Psoas muscle (tissue), 8 donors: ENCODE data around the gene FOXF1. TPM values are rescaled to one million over a fixed set of nuclear protein-coding genes. Genes with fewer than 3 reads are reported as not detected.

Experiments
- ATAC-seq, 4 donors: fragments of 200-7000 bp; cut with Tn5 transposase; one replicate each; pipeline ENCODE4 v1.9.1; 2020; ENCODE audit warnings: moderate library complexity in 3 of 4, mild to moderate bottlenecking in 2 of 4
- DNase-seq, 2 donors: peaks; one replicate each; pipeline ENCODE4 v3.0.0-alpha.2; 2020
- H3K27ac ChIP-seq: fragments of 200-600 bp; one replicate; pipeline ENCODE4 v1.8.0; 2022
- H3K27me3 ChIP-seq, 3 donors: fragments of 200-600 bp in 1 of 3; one replicate each; pipeline versions ENCODE4 v1.6.1 to v1.8.0; 2013 to 2022; ENCODE audit warnings: low read length in 2 of 3, mild to moderate bottlenecking in 2 of 3, moderate library complexity in 1 of 3; ENCODE audit not compliant: insufficient read depth in 3 of 3
- H3K36me3 ChIP-seq, 2 donors: fragments of 200-600 bp in 1 of 2; one replicate each; pipeline versions ENCODE4 v1.6.1 to v1.8.0; 2013 to 2022; ENCODE audit warnings: low read depth in 1 of 2, mild to moderate bottlenecking in 1 of 2, moderate library complexity in 1 of 2; ENCODE audit not compliant: insufficient read depth in 1 of 2
- H3K4me1 ChIP-seq: fragments of 200-600 bp; one replicate; pipeline ENCODE4 v1.8.0; 2022
- H3K4me3 ChIP-seq: fragments of 200-600 bp; one replicate; pipeline ENCODE4 v1.8.0; 2022; ENCODE audit warnings: mild to moderate bottlenecking
- H3K9me3 ChIP-seq: fragments of 200-600 bp; one replicate; pipeline ENCODE4 v1.8.0; 2022
- CTCF ChIP-seq: fragments of 200-600 bp; IDR thresholded peaks from one replicate; pipeline ENCODE4 v1.8.0; 2022; ENCODE audit warnings: antibody characterized with exemption
- WGBS, 3 donors: extraction: QIAGEN DNeasy Blood & Tissue Kit; methylation state at CpG; one replicate each; pipeline versions ENCODE4 v1.1.6 to v1.1.7; 2013; 5-methylcytosine and 5-hydroxymethylcytosine counted together
- intact Hi-C, 2 donors: fragments of 100-400 bp; cut with DNase I; formaldehyde crosslinking; loops; one replicate each; pipeline versions ENCODE4 v1.11.0 to v1.14.2; 2022
- polyA plus RNA-seq, 3 donors: library from polyadenylated mRNA; stranded (reverse); fragments of 200-250 nt; gene quantifications; one replicate each; pipeline ENCODE4 v1.2.3, GENCODE V29; 2013
- total RNA-seq, 4 donors: library from RNA; stranded (reverse); fragmentation: NEBNext Ultra II Directional in 2 of 4; extraction: Animal tissue kit (Norgen Biotek cat#: 25700) in 2 of 4; gene quantifications; one replicate each; pipeline versions ENCODE4 v1.2.1 to v1.2.4, GENCODE V29; 2021 to 2023
- donor health status: healthy with polysubstance abuse.
- donor health status: DM: no; HTN: no; CAD: no; lungs with moderate emphysema.
- donor health status: Bipolar disorder and iron deficiency.
- donor health status: healthy.
- donor health status: DM: yes; HTN: yes; CAD: no.
- donor health status: DM: no; HTN: no; CAD: no.
- donor health status: DM: no; HTN: no; CAD: no.
- donor health status: DM: yes; HTN: yes; CAD: no.

Gene FOXF1
- total and polyA plus RNA-seq, 7 donors = 0.01 to 0.12 (median 0.03) TPM; not detected in 2

GRCh38 chr16:86498671-86499439 lies 11.5 kb upstream of the FOXF1 start:
- Histone ChIP-seq H3K27ac (no peak overlapping the region), H3K36me3 (no peaks in the 10 kb centered on the region), H3K4me1 (no peaks in the 10 kb centered on the region), H3K27me3 (peaks cover 6 to 100% (median 70%) of the 10 kb centered on the region in 3 donors), H3K4me3 (no peak overlapping the region), H3K9me3 (no peaks in the 10 kb centered on the region)
- DNase-seq (peak in 1 of 2 donors; percentile 20), ATAC-seq (no peak)
- intact Hi-C loops = no loop called here
- WGBS, 3 donors = 2% methylated on average over 56 to 61 of the region's 61 CpGs
- no peak for TF ChIP-seq CTCF

- no peak overlapping the region for H3K27ac ChIP-seq
- WGBS, 3 donors = 6 to 13% (median 7%) methylated on average over 4 of the region's 4 CpGs
- no peak overlapping the region for H3K4me3 ChIP-seq
- intact Hi-C loops = no loop called here
- no peaks in the 10 kb centered on the region for H3K4me1 ChIP-seq
- no peak for DNase-seq
- TF ChIP-seq CTCF = no peak
- no peaks in the 10 kb centered on the region for H3K9me3 ChIP-seq
- H3K36me3 ChIP-seq = no peaks in the 10 kb centered on the region
- no peak for ATAC-seq
- H3K27me3 ChIP-seq = peaks cover 2 to 100% (median 71%) of the 10 kb centered on the region in 3 donors
Observed at GRCh38 chr16:86499440-86499786, 10.9 kb upstream of the FOXF1 start.

GRCh38 chr16:86499889-86500707 lies 10.2 kb upstream of the FOXF1 start:
- ATAC-seq (no peak), DNase-seq (peak in 1 of 2 donors; percentile 10)
- WGBS, 3 donors = 4 to 6% (median 5%) methylated on average over 16 of the region's 16 CpGs
- H3K4me1 ChIP-seq = peaks cover 1% of the 10 kb centered on the region
- H3K27me3 ChIP-seq = peaks cover 2 to 100% (median 69%) of the 10 kb centered on the region in 3 donors
- no peaks in the 10 kb centered on the region for H3K36me3 ChIP-seq
- no peak overlapping the region for H3K27ac ChIP-seq
- no peaks in the 10 kb centered on the region for H3K9me3 ChIP-seq
- no peak overlapping the region for H3K4me3 ChIP-seq
- intact Hi-C loops = no loop called here
- TF ChIP-seq CTCF = no peak

GRCh38 chr16:86500708-86501510 lies 9.4 kb upstream of the FOXF1 start:
- Histone ChIP-seq H3K4me1 (peaks cover 4% of the 10 kb centered on the region), H3K9me3 (no peaks in the 10 kb centered on the region), H3K36me3 (no peaks in the 10 kb centered on the region), H3K27me3 (peaks cover 2 to 98% (median 66%) of the 10 kb centered on the region in 3 donors), H3K4me3 (no peak overlapping the region), H3K27ac (no peak overlapping the region)
- DNase-seq (no peak), ATAC-seq (no peak)
- TF ChIP-seq CTCF = no peak
- 4 to 7% (median 6%) methylated on average over 13 of the region's 13 CpGs for WGBS, 3 donors
- intact Hi-C loops = no loop called here
